Upper lobe of right lung (tissue), 1 donor: ENCODE data around the gene CSNK2A2. TPM values are rescaled to one million over a fixed set of nuclear protein-coding genes. Genes with fewer than 3 reads are reported as not detected.

Experiments
- ATAC-seq: fragments of 200-7000 bp; cut with Tn5 transposase; one replicate; pipeline ENCODE4 v1.9.1; 2020; ENCODE audit warnings: mild to moderate bottlenecking, moderate library complexity
- DNase-seq: peaks from one replicate; pipeline ENCODE4 v3.0.0-alpha.2; 2020
- H3K27ac ChIP-seq: fragments of 200-600 bp; one replicate; pipeline ENCODE4 v1.8.0; 2022
- H3K27me3 ChIP-seq: fragments of 200-600 bp; one replicate; pipeline ENCODE4 v1.8.0; 2022; ENCODE audit warnings: mild to moderate bottlenecking
- H3K36me3 ChIP-seq: fragments of 200-600 bp; one replicate; pipeline ENCODE4 v1.8.0; 2022
- H3K4me1 ChIP-seq: fragments of 200-600 bp; one replicate; pipeline ENCODE4 v1.8.0; 2022
- H3K4me3 ChIP-seq: fragments of 200-600 bp; one replicate; pipeline ENCODE4 v1.8.0; 2022; ENCODE audit warnings: mild to moderate bottlenecking
- H3K9me3 ChIP-seq: fragments of 200-600 bp; one replicate; pipeline ENCODE4 v1.8.0; 2022
- CTCF ChIP-seq: fragments of 200-600 bp; IDR thresholded peaks from one replicate; pipeline ENCODE4 v1.8.0; 2022; ENCODE audit warnings: antibody characterized with exemption
- intact Hi-C: fragments of 100-400 bp; cut with DNase I; formaldehyde crosslinking; loops from one replicate; pipeline ENCODE4 v1.11.0; 2022
- total RNA-seq: library from RNA; stranded (reverse); fragmentation: NEBNext Ultra II Directional; extraction: Animal tissue kit (Norgen Biotek cat#: 25700); gene quantifications from one replicate; pipeline ENCODE4 v1.2.1, GENCODE V29; 2021
- donor health status: DM: no; HTN: yes; CAD: no; lungs with severe emphysema.

CSNK2A2 gene
- total RNA-seq, 1 donor from 2014 or later, result 69.0 TPM

DNA sequence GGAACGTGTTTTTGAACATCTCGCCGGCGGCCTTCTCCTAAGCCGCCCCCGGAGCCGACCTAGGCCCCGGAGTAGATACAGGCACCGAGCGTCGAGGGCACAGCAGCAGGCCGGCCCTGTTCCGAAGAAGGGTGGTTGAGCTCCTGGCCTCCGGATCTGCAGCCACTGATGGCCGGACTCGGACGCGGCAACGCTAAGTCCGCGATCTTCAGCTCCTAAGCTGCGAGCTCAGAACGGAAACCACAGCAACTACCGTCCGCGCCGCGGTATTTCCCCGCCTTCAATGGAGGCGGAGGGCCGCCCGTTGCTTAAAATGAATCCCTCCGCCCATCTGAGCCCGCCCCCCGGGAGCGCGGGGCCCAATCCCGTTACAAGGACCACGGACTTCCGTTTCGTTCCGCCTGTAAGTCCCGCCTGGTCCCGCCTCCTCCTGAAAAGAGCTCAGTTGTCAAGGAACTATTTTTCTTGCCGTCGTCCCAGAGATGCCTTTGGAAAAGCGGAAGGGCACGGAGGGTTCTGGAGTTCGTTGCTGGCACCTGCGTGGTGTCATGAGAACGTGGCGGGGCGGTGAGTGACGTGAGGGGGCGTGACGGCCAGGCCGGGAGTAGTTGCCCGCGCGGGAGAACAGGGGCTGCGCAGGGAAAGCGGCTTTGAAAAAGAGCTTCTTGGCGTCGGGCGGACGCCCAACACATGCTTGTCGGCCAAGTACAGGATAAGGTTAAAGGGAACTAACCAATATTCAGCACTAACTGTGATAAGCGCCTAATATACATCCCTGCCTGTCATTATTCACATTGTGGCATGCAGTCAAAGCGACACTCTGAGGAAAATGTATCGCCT lies 68.6 kb downstream of the CSNK2A2 start, which contains the start of gene CFAP20:
Gene CFAP20, minus strand, starts transcription at position 285 of the 840 bp plus-strand sequence. Its CDS starts 266 bp downstream, at position 19.
- no peaks in the 10 kb centered on the region for H3K27me3 ChIP-seq
- TF ChIP-seq CTCF, result no peak
- H3K4me3 ChIP-seq, result peak within 1 kb of the TSS; percentile 91
- DNase-seq (peak; percentile 99), ATAC-seq (peak; percentile 99)
- H3K36me3 ChIP-seq, result no peaks in the 10 kb centered on the region
- intact Hi-C loops, result no loop called here
- H3K9me3 ChIP-seq, result no peaks in the 10 kb centered on the region
- H3K4me1 ChIP-seq, result peaks cover 28% of the 10 kb centered on the region
- peak within 1 kb of the TSS; percentile 88 for H3K27ac ChIP-seq

DNA sequence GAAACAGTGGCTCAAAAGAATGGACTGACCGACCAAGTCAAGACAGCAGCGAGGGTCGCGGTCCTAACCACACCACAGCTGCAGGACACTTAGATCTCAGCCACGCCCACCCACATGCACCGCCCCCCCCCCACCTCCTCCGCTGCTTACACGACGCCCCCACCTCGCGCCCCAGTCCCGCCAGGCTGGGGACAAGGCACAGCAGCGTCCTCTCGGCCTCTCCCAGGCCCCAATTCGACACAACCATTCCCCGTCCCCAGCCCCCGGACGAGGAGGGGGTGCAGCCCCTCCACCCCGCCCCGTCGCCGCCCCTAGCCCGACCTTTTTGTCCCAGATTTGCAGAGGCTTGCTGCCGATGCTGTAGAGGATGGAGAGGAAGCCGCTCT lies 69.2 kb downstream of the CSNK2A2 start:
- ATAC-seq, result no peak

GRCh38 chr16:58128181-58128631 lies 69.7 kb downstream of the CSNK2A2 start:
- no peak for TF ChIP-seq CTCF
- Histone ChIP-seq H3K27me3 (no peaks in the 10 kb centered on the region), H3K4me3 (peak overlapping the region; percentile 91), H3K36me3 (no peaks in the 10 kb centered on the region), H3K4me1 (peaks cover 33% of the 10 kb centered on the region), H3K27ac (peak overlapping the region; percentile 88), H3K9me3 (no peaks in the 10 kb centered on the region)
- DNase-seq (no peak), ATAC-seq (no peak)
- intact Hi-C loops, result no loop called here

More for the DNA sequence above, 69.2 kb downstream of the CSNK2A2 start:
- Histone ChIP-seq H3K27ac (peak overlapping the region; percentile 88), H3K4me1 (peaks cover 33% of the 10 kb centered on the region), H3K36me3 (no peaks in the 10 kb centered on the region), H3K27me3 (no peaks in the 10 kb centered on the region), H3K4me3 (peak overlapping the region; percentile 91), H3K9me3 (no peaks in the 10 kb centered on the region)
- no peak for TF ChIP-seq CTCF
- DNase-seq, result peak; percentile 66
- intact Hi-C loops, result no loop called here

GRCh38 chr16:58127634-58128033 lies 70.3 kb downstream of the CSNK2A2 start:
- ATAC-seq, result no peak
- H3K4me3 ChIP-seq, result peak overlapping the region; percentile 91
- H3K27me3 ChIP-seq, result no peaks in the 10 kb centered on the region
- peak overlapping the region; percentile 88 for H3K27ac ChIP-seq
- no peak for DNase-seq
- intact Hi-C loops, result no loop called here
- no peak for TF ChIP-seq CTCF
- H3K36me3 ChIP-seq, result no peaks in the 10 kb centered on the region
- H3K4me1 ChIP-seq, result peaks cover 33% of the 10 kb centered on the region
- H3K9me3 ChIP-seq, result no peaks in the 10 kb centered on the region

DNA sequence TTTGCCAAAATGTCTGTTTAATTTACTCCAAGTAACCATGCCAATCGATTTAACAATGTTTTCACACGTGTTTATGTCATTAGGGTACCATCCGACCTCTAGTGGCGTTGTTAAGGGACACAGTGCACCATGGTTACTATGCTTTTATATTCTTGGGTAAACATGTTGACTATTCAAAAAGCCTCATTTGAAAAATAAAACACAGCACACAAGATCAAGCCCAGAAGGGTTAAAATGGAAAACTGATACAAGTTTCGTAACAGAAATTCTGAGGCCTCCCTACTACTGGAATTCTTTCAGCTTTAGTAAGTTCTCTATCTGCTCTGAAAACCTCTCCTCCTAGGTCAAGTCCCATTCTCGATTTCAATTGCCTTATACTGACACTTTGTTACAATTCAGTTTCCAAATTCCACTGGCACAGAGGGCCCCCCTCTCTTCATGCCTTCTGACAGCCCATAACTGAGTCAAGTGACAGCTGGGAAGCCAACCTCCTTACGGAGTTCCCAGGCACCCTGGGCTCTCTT lies 70.8 kb downstream of the CSNK2A2 start:
- Histone ChIP-seq H3K27ac (peak overlapping the region; percentile 60), H3K36me3 (no peaks in the 10 kb centered on the region), H3K27me3 (no peaks in the 10 kb centered on the region), H3K4me1 (peaks cover 36% of the 10 kb centered on the region), H3K4me3 (peak overlapping the region; percentile 91), H3K9me3 (no peaks in the 10 kb centered on the region)
- intact Hi-C loops, result no loop called here
- ATAC-seq (no peak), DNase-seq (no peak)
- TF ChIP-seq CTCF, result peak; percentile 32
